Activated naive CD4-positive, alpha-beta T cell treated with anti-CD3 and anti-CD28 coated beads for 36 hours (primary cell): ENCODE results near the gene PADI3. TPM values are rescaled to one million over a fixed set of nuclear protein-coding genes. Genes with fewer than 3 reads are reported as not detected.

ENCODE experiments used
- CTCF ChIA-PET: fragments of 350-600 bp; sonication (Branson Sonifier 250); formaldehyde crosslinking; loops from one replicate; lab custom pipeline; 2021; ENCODE audit warnings: antibody characterized with exemption; lab: Charles Lee
- DNase-seq: peaks from one replicate; pipeline ENCODE4 v3.0.0-alpha.2; 2020
- H3K27ac Mint-ChIP-seq: one replicate; pipeline ENCODE4 v1.8.0; 2021; ENCODE audit warnings: mild to moderate bottlenecking, mixed read lengths
- H3K27me3 Mint-ChIP-seq: one replicate; pipeline ENCODE4 v1.8.0; 2021; ENCODE audit warnings: low read depth, mixed read lengths
- H3K36me3 Mint-ChIP-seq: one replicate; pipeline ENCODE4 v1.8.0; 2021; ENCODE audit warnings: low read depth, mixed read lengths
- H3K4me1 Mint-ChIP-seq: one replicate; pipeline ENCODE4 v1.8.0; 2021; ENCODE audit warnings: low read depth, mixed read lengths
- H3K4me3 Mint-ChIP-seq: one replicate; pipeline ENCODE4 v1.8.0; 2021; ENCODE audit warnings: mild to moderate bottlenecking, moderate library complexity, mixed read lengths
- H3K9me3 Mint-ChIP-seq: one replicate; pipeline ENCODE4 v1.8.0; 2021; ENCODE audit warnings: mixed read lengths
- intact Hi-C: fragments of 100-400 bp; cut with micrococcal nuclease; formaldehyde crosslinking; loops from one replicate; pipeline ENCODE4 v1.15.1; 2023
- total RNA-seq, 2 experiments: library from RNA; stranded (reverse); gene quantifications; one replicate each; pipeline ENCODE4 v1.2.3, GENCODE V29; 2021

The PADI3 gene
- total RNA-seq, 2 experiments from 2014 or later, result not detected

GRCh38 chr1:17245816-17246325 is 3.0 kb upstream of the PADI3 start:
- Mint-ChIP-seq H3K27me3 (peaks cover 3% of the 10 kb centered on the region), H3K9me3 (no peaks in the 10 kb centered on the region), H3K27ac (no peak overlapping the region), H3K4me1 (no peaks in the 10 kb centered on the region), H3K4me3 (no peak overlapping the region), H3K36me3 (no peaks in the 10 kb centered on the region)
- CTCF ChIA-PET, result interaction anchor here (0.6 to 1.7 kb wide), 2 partner anchors 8 to 124 kb away, joined by 3 read pairs; no protein-coding TSS in a partner anchor
- intact Hi-C loops, result no loop called here
- no peak for DNase-seq

- peaks cover 3% of the 10 kb centered on the region for H3K27me3 Mint-ChIP-seq
- no peak overlapping the region for H3K27ac Mint-ChIP-seq
- H3K4me3 Mint-ChIP-seq, result no peak overlapping the region
- H3K4me1 Mint-ChIP-seq, result no peaks in the 10 kb centered on the region
- no peaks in the 10 kb centered on the region for H3K9me3 Mint-ChIP-seq
- no peaks in the 10 kb centered on the region for H3K36me3 Mint-ChIP-seq
- CTCF ChIA-PET, result interaction anchor here (0.7 to 0.9 kb wide), 2 partner anchors 10 to 117 kb away, joined by 3 read pairs; no protein-coding TSS in a partner anchor
- intact Hi-C loops, result no loop called here
- DNase-seq, result no peak
Measured at GRCh38 chr1:17246971-17247370, 1.9 kb upstream of the PADI3 start.

- Mint-ChIP-seq H3K4me1 (no peaks in the 10 kb centered on the region), H3K4me3 (no peak overlapping the region), H3K27ac (no peak overlapping the region), H3K27me3 (peaks cover 3% of the 10 kb centered on the region), H3K36me3 (no peaks in the 10 kb centered on the region), H3K9me3 (no peaks in the 10 kb centered on the region)
- DNase-seq, result no peak
- intact Hi-C loops, result no loop called here
- CTCF ChIA-PET, result interaction anchor here (1.5 kb wide), 1 partner anchor 13 kb away, joined by 3 read pairs; no protein-coding TSS in a partner anchor
Measured at GRCh38 chr1:17250601-17251000, 1.7 kb downstream of the PADI3 start.

- H3K4me3 Mint-ChIP-seq, result no peak overlapping the region
- no peaks in the 10 kb centered on the region for H3K9me3 Mint-ChIP-seq
- no peaks in the 10 kb centered on the region for H3K36me3 Mint-ChIP-seq
- CTCF ChIA-PET, result interaction anchor here (1.5 kb wide), 1 partner anchor 14 kb away, joined by 3 read pairs; no protein-coding TSS in a partner anchor
- no peak for DNase-seq
- intact Hi-C loops, result no loop called here
- H3K27ac Mint-ChIP-seq, result no peak overlapping the region
- H3K27me3 Mint-ChIP-seq, result peaks cover 3% of the 10 kb centered on the region
- H3K4me1 Mint-ChIP-seq, result no peaks in the 10 kb centered on the region
Measured at GRCh38 chr1:17251246-17251645, 2.3 kb downstream of the PADI3 start.

- no peaks in the 10 kb centered on the region for H3K36me3 Mint-ChIP-seq
- no peaks in the 10 kb centered on the region for H3K9me3 Mint-ChIP-seq
- H3K27me3 Mint-ChIP-seq, result peaks cover 3% of the 10 kb centered on the region
- intact Hi-C loops, result no loop called here
- H3K4me1 Mint-ChIP-seq, result no peaks in the 10 kb centered on the region
- DNase-seq, result no peak
- CTCF ChIA-PET, result interaction anchor here (0.6 kb wide), 1 partner anchor 261 kb away, joined by 3 read pairs; no protein-coding TSS in a partner anchor
- no peak overlapping the region for H3K27ac Mint-ChIP-seq
- H3K4me3 Mint-ChIP-seq, result no peak overlapping the region
Measured at GRCh38 chr1:17251701-17252376, 2.9 kb downstream of the PADI3 start.

- H3K36me3 Mint-ChIP-seq, result no peaks in the 10 kb centered on the region
- H3K27ac Mint-ChIP-seq, result no peak overlapping the region
- peaks cover 2% of the 10 kb centered on the region for H3K27me3 Mint-ChIP-seq
- CTCF ChIA-PET, result no interaction called here
- no peak overlapping the region for H3K4me3 Mint-ChIP-seq
- intact Hi-C loops, result no loop called here
- no peaks in the 10 kb centered on the region for H3K9me3 Mint-ChIP-seq
- DNase-seq, result no peak
- no peaks in the 10 kb centered on the region for H3K4me1 Mint-ChIP-seq
Measured at GRCh38 chr1:17255336-17255735, 6.4 kb downstream of the PADI3 start.

- H3K4me1 Mint-ChIP-seq, result no peaks in the 10 kb centered on the region
- H3K27ac Mint-ChIP-seq, result no peak overlapping the region
- CTCF ChIA-PET, result no interaction called here
- no peaks in the 10 kb centered on the region for H3K9me3 Mint-ChIP-seq
- intact Hi-C loops, result no loop called here
- no peak for DNase-seq
- H3K27me3 Mint-ChIP-seq, result no peaks in the 10 kb centered on the region
- no peaks in the 10 kb centered on the region for H3K36me3 Mint-ChIP-seq
- H3K4me3 Mint-ChIP-seq, result no peak overlapping the region
Measured at GRCh38 chr1:17258116-17258757, 9.3 kb downstream of the PADI3 start.

- intact Hi-C loops, result no loop called here
- DNase-seq, result no peak
- CTCF ChIA-PET, result no interaction called here
- Mint-ChIP-seq H3K27ac (no peak overlapping the region), H3K4me1 (no peaks in the 10 kb centered on the region), H3K27me3 (no peaks in the 10 kb centered on the region), H3K9me3 (no peaks in the 10 kb centered on the region), H3K4me3 (no peak overlapping the region), H3K36me3 (no peaks in the 10 kb centered on the region)
Measured at GRCh38 chr1:17258758-17259130, 9.8 kb downstream of the PADI3 start.

GRCh38 chr1:17259233-17259873 is 10.5 kb downstream of the PADI3 start:
- CTCF ChIA-PET, result no interaction called here
- Mint-ChIP-seq H3K36me3 (no peaks in the 10 kb centered on the region), H3K27ac (no peak overlapping the region), H3K27me3 (no peaks in the 10 kb centered on the region), H3K9me3 (no peaks in the 10 kb centered on the region), H3K4me1 (no peaks in the 10 kb centered on the region), H3K4me3 (no peak overlapping the region)
- intact Hi-C loops, result no loop called here
- no peak for DNase-seq

- no peak for DNase-seq
- Mint-ChIP-seq H3K36me3 (no peaks in the 10 kb centered on the region), H3K27me3 (no peaks in the 10 kb centered on the region), H3K9me3 (no peaks in the 10 kb centered on the region), H3K4me1 (no peaks in the 10 kb centered on the region), H3K27ac (no peak overlapping the region), H3K4me3 (no peak overlapping the region)
- CTCF ChIA-PET, result no interaction called here
- intact Hi-C loops, result no loop called here
Measured at GRCh38 chr1:17260264-17260663, 11.4 kb downstream of the PADI3 start.

- Mint-ChIP-seq H3K4me1 (no peaks in the 10 kb centered on the region), H3K4me3 (no peak overlapping the region), H3K9me3 (no peaks in the 10 kb centered on the region), H3K27me3 (no peaks in the 10 kb centered on the region), H3K27ac (no peak overlapping the region), H3K36me3 (no peaks in the 10 kb centered on the region)
- no peak for DNase-seq
- intact Hi-C loops, result no loop called here
- CTCF ChIA-PET, result interaction anchor here (1.8 kb wide), 1 partner anchor 23 kb away, joined by 4 read pairs; no protein-coding TSS in a partner anchor
Measured at GRCh38 chr1:17260738-17261137, 11.8 kb downstream of the PADI3 start.

- no peaks in the 10 kb centered on the region for H3K27me3 Mint-ChIP-seq
- H3K27ac Mint-ChIP-seq, result no peak overlapping the region
- intact Hi-C loops, result no loop called here
- H3K36me3 Mint-ChIP-seq, result no peaks in the 10 kb centered on the region
- no peak overlapping the region for H3K4me3 Mint-ChIP-seq
- no peaks in the 10 kb centered on the region for H3K4me1 Mint-ChIP-seq
- CTCF ChIA-PET, result no interaction called here
- no peaks in the 10 kb centered on the region for H3K9me3 Mint-ChIP-seq
- DNase-seq, result no peak
Measured at GRCh38 chr1:17263936-17264335, 15.0 kb downstream of the PADI3 start.
